OCI-M1 (cell line): ENCODE measurements around the gene ZBTB1.
"Not testable (repeated sequence)": the region's sequence is repeated elsewhere in the genome, so short reads cannot be mapped to it uniquely, and the experiment has no call there.

Experiments used
- DNase-seq: peaks from one replicate; lab custom pipeline; 2025; lab: John Stamatoyannopoulos, UW

Gene ZBTB1

DNA sequence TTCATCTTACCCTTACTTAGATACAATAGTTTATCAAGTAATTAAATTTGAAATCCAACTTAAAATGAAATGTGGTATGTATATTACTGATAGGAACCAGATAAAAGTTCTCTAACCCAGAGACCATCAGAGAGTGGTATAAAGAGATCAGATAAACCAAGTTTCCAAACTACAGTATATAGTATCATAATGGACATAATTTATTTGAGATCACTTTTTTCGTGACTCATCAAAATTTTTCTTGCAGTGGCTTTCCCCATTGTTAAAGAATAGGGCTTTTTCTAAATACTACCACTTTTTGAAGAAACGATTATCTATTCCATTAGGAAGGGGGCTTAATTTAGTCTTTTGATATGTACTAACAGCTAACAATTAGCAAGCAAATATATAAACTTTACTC is 20.8 kb downstream of the ZBTB1 start:
- no peak for DNase-seq

DNA sequence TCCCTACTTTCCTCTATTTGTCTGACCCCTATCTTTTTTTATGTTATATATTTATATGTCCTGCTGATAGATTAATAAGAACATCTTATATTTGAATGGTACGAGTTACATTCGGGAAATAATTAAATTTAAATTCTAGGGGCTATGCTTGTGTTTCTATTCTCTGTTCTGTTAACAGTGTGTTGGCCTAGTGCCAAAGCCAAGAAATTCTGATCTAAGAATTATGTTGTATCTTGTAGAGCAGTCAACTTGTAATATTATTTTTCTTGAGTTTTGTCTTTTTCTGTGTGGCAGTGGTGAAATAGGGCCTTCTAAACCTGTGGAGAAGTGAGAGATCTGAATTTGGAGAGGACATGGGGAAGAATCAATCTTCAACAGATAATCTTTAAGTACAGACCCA is 27.0 kb downstream of the ZBTB1 start:
- DNase-seq = no peak

DNA sequence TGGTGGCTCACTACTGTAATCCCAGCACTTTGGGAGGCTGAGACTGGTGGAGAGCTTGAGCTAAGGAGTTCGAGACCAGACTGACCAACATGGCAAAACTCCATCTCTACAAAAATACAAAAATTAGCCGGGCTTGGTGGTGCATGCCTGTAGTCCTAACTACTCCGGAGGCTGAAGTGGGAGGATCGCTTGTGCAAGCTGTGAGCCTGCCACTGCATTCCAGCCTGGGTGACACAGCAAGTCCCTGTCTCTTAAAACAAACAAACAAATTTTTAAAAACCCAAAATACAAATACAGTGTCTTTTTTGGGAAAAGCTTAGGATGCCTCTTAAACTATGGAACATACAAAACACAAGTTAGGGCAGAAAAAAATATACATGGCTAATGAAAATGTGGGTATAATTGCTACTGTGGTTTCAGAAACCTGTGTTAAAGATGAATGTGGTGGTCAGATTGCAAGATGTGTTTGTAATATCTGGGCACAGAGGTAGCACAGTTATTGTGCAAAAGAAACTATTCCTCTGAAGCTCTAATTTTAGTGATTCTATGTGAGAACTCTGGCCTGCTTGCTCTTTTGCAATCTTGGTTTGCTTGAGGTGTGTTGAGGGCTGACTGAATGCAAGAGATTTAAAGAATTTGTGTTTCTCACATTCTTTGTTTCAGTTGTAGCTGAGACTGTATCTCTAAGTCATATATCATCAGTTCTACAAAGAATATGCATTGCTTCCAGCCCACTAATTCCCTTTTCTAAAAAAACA is 32.1 kb downstream of the ZBTB1 start:
- no peak for DNase-seq

DNA sequence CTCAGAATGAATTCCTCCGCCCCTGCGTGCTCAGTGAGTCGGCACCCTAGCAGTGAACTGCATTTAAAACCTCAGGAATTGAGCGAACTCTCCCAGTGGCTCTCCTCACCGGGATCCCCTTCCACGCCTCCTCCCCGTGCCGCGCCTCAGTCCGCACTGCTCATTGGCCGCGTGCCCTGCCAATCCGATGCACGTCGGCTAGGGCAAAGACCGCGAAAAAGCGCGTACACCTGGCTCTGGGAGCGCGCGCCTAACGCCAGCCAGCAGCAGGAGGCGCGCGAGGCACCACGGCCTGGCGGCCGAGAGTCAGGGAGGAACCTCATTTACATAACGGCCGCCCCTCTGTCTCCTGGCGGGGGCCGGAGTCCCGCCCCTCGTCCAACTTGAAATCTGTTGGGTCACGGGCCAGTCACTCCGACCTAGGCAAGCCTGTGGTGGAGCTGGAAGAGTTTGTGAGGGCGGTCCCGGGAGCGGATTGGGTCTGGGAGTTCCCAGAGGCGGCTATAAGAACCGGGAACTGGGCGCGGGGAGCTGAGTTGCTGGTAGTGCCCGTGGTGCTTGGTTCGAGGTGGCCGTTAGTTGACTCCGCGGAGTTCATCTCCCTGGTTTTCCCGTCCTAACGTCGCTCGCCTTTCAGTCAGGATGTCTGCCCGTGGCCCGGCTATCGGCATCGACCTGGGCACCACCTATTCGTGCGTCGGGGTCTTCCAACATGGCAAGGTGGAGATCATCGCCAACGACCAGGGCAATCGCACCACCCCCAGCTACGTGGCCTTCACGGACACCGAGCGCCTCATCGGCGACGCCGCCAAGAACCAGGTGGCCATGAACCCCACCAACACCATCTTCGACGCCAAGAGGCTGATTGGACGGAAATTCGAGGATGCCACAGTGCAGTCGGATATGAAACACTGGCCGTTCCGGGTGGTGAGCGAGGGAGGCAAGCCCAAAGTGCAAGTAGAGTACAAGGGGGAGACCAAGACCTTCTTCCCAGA is 35.9 kb downstream of the ZBTB1 start, which contains the start of gene HSPA2:
Gene HSPA2, plus strand, starts transcription at position 534 of the 995 bp plus-strand sequence. Its CDS starts 109 bp downstream, at position 643.
- DNase-seq = peak; percentile 98

DNA sequence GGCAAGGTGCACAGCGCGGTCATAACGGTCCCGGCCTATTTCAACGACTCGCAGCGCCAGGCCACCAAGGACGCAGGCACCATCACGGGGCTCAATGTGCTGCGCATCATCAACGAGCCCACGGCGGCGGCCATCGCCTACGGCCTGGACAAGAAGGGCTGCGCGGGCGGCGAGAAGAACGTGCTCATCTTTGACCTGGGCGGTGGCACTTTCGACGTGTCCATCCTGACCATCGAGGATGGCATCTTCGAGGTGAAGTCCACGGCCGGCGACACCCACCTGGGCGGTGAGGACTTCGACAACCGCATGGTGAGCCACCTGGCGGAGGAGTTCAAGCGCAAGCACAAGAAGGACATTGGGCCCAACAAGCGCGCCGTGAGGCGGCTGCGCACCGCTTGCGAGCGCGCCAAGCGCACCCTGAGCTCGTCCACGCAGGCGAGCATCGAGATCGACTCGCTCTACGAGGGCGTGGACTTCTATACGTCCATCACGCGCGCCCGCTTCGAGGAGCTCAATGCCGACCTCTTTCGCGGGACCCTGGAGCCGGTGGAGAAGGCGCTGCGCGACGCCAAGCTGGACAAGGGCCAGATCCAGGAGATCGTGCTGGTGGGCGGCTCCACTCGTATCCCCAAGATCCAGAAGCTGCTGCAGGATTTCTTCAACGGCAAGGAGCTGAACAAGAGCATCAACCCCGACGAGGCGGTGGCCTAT is 36.8 kb downstream of the ZBTB1 start:
- no peak for DNase-seq

DNA sequence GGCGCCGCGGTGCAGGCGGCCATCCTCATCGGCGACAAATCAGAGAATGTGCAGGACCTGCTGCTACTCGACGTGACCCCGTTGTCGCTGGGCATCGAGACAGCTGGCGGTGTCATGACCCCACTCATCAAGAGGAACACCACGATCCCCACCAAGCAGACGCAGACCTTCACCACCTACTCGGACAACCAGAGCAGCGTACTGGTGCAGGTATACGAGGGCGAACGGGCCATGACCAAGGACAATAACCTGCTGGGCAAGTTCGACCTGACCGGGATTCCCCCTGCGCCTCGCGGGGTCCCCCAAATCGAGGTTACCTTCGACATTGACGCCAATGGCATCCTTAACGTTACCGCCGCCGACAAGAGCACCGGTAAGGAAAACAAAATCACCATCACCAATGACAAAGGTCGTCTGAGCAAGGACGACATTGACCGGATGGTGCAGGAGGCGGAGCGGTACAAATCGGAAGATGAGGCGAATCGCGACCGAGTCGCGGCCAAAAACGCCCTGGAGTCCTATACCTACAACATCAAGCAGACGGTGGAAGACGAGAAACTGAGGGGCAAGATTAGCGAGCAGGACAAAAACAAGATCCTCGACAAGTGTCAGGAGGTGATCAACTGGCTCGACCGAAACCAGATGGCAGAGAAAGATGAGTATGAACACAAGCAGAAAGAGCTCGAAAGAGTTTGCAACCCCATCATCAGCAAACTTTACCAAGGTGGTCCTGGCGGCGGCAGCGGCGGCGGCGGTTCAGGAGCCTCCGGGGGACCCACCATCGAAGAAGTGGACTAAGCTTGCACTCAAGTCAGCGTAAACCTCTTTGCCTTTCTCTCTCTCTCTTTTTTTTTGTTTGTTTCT is 37.6 kb downstream of the ZBTB1 start:
- DNase-seq = no peak

DNA sequence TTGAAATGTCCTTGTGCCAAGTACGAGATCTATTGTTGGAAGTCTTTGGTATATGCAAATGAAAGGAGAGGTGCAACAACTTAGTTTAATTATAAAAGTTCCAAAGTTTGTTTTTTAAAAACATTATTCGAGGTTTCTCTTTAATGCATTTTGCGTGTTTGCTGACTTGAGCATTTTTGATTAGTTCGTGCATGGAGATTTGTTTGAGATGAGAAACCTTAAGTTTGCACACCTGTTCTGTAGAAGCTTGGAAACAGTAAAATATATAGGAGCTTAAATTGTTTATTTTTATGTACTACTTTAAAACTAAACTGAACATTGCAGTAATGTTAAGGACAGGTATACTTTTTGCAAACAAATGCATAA is 38.2 kb downstream of the ZBTB1 start:
- no peak for DNase-seq

DNA sequence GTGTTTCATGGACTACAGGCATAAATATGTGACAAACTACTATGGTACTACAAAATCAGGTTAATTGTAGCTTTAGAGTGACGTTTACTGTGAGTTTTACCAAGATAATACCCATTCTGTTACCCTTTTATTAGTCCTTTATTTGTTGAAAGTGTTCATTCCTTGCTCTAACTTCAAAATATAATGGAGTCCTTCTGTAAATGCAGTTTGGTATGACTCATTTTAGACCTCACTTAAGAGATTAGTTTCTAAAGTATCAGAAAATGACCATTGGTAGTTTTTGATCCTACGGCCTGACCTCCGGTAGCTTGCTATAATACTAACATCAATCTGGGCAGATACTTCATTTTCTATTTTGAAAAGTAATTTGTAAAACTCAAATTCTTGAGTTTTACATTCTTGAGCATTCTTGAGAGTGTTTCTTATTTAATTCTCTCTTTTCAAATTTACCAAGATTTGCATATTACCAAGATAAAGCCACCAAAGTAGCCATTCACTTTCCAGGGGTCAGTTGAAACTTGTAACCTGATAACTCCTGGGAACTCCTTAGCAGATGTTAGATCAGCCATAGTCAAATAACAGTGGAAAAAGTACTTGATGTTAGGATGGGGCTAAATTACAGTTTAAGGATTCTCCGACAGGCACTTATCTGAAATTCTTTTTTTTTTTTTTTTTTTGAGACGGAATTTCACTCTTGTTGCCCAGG is 40.2 kb downstream of the ZBTB1 start:
- no peak for DNase-seq

DNA sequence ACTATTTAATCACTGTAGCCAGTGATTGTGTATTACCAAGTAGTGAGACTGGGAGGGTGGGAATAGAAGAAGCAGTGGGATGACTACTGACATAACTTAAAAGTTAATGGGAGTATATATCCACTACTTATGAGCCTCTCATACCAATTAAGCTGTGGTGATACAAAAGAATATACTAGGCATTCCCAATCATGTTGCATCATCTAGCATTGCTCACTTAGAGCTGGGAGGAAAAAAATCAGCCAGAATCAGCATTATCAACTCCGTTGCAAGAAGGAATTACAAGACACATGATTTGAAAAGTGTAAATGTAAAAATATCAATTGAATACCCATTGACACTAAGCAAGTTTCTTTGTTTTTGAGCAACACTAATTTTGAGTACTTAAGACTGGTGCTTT is 44.4 kb downstream of the ZBTB1 start:
- no peak for DNase-seq

DNA sequence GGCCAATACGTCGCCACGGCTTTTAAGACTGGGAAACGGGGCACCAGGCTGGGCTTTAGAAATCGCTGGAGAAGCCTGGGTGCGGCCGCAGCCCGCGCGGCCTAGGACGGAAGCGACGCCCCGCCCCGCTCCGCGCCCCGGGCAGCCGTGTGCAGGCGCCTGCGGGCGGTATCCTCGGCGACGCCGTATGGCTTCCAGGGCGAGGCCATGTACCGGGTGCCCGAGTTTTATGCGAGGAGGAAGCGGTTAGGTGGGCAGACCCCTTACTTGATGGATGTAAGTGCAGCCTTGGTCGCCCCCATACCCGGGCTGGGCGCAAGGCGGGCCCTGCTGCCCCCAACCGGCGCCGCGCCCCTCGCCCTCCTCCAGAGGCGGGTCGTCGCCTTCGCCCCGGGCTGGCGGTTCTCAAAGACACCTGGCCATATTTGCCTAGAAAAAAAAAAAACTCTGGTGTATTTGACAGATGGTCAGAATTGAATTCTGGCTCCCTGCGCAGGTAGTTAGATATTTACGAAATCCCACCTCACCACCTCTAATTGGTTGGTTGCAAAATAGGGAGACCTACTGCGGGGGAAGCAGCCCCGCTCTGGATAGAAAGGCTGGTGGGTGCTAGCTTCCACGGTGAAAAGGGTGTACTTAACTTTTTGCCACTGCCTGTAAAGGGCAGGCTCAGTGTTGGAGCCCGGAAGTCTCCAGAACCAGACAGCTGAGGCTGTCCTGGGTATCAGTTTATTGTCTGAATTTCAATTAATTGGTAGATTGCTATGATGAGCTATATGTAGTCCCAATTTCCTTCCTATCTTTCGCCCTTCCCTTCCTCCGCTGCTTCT is 45.4 kb downstream of the ZBTB1 start, which contains the start of gene PPP1R36:
Gene PPP1R36, plus strand, starts transcription at position 171 of the 830 bp plus-strand sequence. Its CDS starts 37 bp downstream, at position 208.
- DNase-seq = no peak

DNA sequence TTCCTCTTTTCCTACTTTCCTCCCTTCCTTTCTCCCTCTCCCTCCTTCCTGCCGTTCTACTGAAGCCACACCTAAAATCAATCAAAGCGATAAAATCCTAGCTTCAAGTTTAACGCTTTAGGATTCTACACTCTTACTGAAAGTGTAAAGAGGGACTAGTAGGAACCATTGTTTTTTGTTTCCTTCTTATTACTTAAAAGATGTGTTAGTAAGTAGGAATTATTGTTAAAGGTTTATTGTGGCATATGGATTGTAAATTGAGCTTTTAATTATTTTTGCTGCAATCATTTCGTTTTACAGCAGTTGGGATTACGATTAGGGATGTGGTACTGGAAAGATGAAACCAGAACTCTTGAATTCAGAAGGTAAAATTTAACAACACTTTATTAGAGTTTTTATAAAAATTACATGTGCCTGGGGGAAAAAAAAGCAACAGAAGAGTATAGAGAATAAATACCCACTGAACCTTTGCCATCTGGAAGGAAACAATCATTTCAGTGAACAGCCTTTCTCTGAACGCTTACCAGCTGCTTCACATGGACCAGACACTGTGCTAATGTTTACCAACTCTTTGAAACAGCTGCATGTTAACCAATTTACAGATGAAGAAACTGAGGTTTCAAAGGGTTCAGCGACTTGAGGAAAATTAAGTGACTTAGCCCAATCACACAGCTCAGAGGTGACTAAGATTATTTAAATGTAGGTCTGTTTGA is 46.2 kb downstream of the ZBTB1 start:
- DNase-seq = no peak

DNA sequence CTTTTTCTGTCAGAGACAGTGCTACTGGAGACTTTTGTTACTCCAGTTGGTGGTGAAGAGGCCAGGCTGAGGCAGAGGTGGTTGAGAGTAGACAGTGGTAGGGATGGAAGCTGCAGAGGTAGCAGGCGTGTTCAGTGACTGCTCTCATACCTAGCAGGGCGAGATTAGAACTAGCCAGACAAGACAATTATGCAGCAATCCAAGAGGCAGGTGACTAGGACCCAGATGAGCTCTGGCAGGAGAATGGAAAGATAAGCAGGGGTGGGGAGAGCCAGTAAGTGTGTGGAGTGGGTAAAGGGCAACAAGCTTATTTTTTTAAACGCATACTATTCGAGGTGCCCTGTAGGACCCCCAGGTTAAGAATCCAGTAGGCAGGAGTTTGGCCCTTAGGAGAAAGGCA is 50.0 kb downstream of the ZBTB1 start:
- no peak for DNase-seq

DNA sequence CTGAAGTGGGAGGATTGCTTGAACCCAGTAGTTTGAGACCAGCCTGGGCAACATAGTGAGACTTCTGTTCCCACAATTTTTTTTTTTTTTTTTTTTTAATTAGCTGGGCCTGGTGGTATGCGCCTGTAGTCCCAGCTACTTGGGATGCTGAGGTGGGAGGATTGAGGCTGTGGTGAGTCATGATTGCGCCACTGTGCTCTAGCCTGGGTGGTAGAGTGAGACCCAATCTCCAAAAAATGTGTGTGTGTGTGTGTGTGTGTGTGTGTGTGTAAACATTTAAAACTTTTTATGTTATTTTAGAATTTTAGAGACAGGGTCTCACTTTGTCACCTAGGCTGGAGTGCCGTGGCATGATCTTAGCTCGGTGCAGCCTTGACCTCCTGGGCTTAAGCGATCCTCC is 52.0 kb downstream of the ZBTB1 start:
- DNase-seq = peak; percentile 15

DNA sequence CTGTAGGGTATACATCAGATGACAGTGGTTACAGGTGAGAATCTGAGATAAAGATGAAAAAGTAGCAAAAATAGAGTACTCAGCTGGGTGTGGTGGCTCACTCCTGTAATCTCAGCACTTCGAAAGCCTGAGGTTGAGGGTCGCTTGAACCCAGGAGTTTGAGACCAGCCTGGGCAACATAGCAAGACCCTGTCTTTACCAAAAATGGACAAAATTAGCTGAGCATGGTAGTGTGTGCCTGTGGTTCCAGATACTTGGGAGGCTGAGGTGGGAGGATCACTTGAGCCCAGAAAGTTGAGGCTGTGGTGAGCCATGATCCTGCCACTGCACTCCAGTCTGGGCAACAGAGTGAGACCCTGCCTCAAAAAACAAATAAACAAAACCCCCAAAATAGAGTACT is 53.6 kb downstream of the ZBTB1 start:
- not testable (repeated sequence) for DNase-seq

DNA sequence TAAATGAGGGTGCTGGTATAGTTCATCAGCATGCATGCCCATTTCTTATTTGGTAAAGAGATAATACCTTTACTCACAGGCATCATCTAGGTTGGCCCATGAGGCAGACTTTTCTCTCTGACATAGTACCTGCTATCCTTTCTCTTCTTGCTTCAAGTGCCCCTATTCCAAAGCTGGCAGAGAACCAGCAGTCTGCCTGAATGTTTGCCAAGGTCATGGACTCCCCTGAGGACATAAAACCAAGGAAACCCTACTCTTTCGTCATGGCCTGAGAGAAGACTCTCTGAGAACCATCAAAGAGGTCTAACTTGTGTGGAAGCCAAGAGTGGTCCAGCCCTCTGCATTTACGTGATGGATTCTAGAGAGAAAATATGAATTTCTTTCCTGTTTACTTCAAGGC is 57.1 kb downstream of the ZBTB1 start:
- DNase-seq = no peak

DNA sequence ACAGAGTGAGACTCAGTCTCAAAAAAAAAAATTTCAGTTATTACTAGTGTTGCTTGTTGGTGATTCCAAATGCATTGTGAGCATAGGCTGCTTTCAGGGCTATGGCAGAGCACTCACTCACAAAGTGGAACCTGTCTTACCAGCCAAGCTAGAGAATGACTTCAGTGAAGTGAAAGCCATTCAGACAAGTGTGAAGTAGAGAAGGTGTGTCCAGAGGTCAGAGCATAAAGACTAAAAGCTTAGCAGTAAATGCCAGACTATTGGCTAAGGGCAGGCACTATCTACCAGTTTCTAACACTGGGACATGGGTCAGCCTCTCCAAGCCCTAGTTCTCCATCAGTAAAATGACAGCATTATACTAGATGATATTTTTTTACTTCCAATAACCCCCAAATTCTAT is 57.9 kb downstream of the ZBTB1 start:
- DNase-seq = no peak

DNA sequence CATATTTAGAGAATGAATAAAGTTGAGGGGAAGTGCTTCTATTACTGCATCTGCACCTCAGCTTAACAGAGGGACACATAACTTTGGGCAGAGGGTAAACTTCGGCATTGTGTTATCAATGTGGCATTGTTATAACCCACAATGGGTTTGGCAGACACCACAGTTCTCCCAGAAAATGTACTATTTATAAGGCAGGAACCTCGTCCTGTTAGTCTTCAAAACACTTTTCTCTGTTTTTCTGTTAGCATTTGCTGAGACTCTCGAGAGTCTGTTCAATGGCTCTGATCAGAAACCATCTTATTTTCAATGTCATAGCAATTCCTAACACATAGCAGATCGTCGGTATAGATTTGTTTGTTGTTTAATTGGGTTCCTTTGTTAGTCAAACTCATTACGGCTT is 59.1 kb downstream of the ZBTB1 start:
- DNase-seq = no peak

DNA sequence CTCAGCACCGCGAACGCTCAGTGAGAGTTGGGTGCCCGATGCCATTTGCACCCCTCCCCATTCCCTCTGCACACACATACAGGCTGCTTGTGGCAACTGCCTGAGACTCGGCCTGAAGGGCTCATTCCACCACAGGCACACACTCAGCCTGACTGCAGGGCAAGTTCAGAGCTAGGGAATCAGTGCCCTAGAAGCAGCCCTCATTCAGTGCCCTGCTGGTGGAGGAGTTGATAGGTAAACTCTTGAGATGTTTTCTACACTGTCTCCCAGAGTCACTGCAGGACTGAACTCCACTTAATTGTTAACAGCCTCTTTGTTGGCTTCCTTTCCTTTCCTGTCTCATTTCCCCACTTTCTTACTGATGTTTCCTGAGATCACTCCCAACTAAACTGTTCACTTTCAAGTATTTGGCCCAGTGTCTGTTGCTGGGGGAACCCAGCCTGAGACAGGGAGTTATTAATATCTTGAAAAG is 62.1 kb downstream of the ZBTB1 start:
- DNase-seq = no peak

DNA sequence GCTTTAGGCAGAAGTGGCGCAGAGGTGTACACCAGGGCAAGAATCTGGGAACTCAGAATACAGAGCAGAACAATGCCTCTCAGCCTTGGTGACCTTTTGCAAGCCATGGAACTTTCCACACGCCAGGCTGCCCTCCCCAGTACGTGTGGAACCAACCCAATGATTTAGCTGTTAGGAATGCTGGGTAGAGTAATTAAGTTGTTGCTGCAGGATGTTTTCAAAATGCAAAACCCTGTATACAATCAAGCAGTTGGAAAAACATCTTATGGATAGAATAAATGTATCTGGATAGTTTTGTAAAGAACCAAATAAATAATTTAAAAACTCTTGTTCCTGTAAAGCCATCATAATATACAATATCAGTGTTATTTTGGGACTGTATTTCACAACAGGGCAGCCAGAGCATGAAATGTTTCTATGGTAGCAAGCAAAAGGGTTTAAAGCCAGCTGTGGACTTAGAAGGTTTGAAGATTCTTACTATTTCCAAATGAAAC is 64.6 kb downstream of the ZBTB1 start:
- no peak for DNase-seq
